K562 (cell line): ENCODE measurements around the gene ZP1. TPM values are rescaled to one million over a fixed set of nuclear protein-coding genes. Genes with fewer than 3 reads are reported as not detected.
A peak's percentile ranks its signal among the peaks of the same experiment; 100 is the strongest.

Experiments
- ASH1L ChIP-seq: fragments of 450-650 bp; IDR thresholded peaks from 2 replicates; pipeline ENCODE4 v1.6.1; 2018; ENCODE audit warnings: borderline replicate concordance, mild to moderate bottlenecking, low read depth; ENCODE audit not compliant: partially characterized antibody
- FOXA1 ChIP-seq: fragments of 450-650 bp; IDR thresholded peaks from 2 replicates; pipeline ENCODE4 v1.6.1; 2016; ENCODE audit warnings: mild to moderate bottlenecking, borderline replicate concordance
- LCOR ChIP-seq: sonication (generic); formaldehyde crosslinking; IDR thresholded peaks from 2 replicates; pipeline ENCODE4 v1.8.0; 2022; ENCODE audit warnings: mild to moderate bottlenecking, missing genetic modification reagents
- MYNN ChIP-seq, 2 experiments: sonication (generic); formaldehyde crosslinking in 1 of 2; IDR thresholded peaks; 2 replicates each; pipeline versions ENCODE4 v1.5.0 to v1.6.1; 2016 to 2020; ENCODE audit warnings: antibody characterized with exemption in 1 of 2, missing genetic modification reagents in 1 of 2
- RFX7 ChIP-seq: fragments of 250-450 bp; sonication (Bioruptor Pico); IDR thresholded peaks from 2 replicates; pipeline ENCODE4 v1.5.1; 2021; ENCODE audit warnings: mild to moderate bottlenecking
- STAG1 ChIP-seq: sonication (generic); formaldehyde crosslinking; IDR thresholded peaks from 2 replicates; pipeline ENCODE4 v1.5.0; 2020; ENCODE audit warnings: missing genetic modification reagents, borderline replicate concordance
- TBL1XR1 ChIP-seq, 2 experiments: IDR thresholded peaks; 2 replicates each; pipeline ENCODE4 v1.6.1; 2012; ENCODE audit warnings: improper control_type of control experiment in 2 of 2, low read length in 2 of 2, mild to moderate bottlenecking in 1 of 2
- ZNF444 ChIP-seq: fragments of 250-450 bp; sonication (Bioruptor Pico); IDR thresholded peaks from 2 replicates; pipeline ENCODE4 v1.4.0; 2020; ENCODE audit warnings: mild to moderate bottlenecking, moderate library complexity
- polyA plus RNA-seq, 8 experiments: library from polyadenylated mRNA; depleted of rRNA in 4 of 8; stranded (reverse) in 5 of 8; unstranded in 3 of 8; fragments of >200 nt; fragmentation: Nextera tagmentation in 2 of 8; fragmentation: Illumina TruSeq in 1 of 8; extraction: Ambion mirVana in 2 of 8; extraction: Trizol in 1 of 8; gene quantifications; 2 replicates each; pipeline versions ENCODE4 v1.2.1 to v1.2.3, GENCODE V29; 2011 to 2014; ENCODE audit warnings: inconsistent platforms in 1 of 8, missing spikeins in 1 of 8
- total RNA-seq, 7 experiments: library from RNA; depleted of rRNA in 6 of 7; stranded (reverse); fragments of >200 nt in 6 of 7; fragmentation: Illumina TruSeq in 2 of 7; extraction: Trizol in 2 of 7; gene quantifications; 2 replicates each; pipeline versions ENCODE4 v1.2.1 to v1.2.3, GENCODE V29; 2011 to 2021; ENCODE audit warnings: low replicate concordance in 1 of 7
- TF ChIP-seq, protein P1 (sequence below), 2 experiments: fragments of 450-650 bp; formaldehyde crosslinking in 1 of 2; IDR thresholded peaks; 2 replicates each; pipeline versions ENCODE4 v1.4.0 to v1.6.1; 2014 to 2020; ENCODE audit warnings: mild to moderate bottlenecking in 2 of 2, borderline replicate concordance in 1 of 2, low read depth in 1 of 2
- TF ChIP-seq, protein P2 (sequence below): fragments of 250-450 bp; sonication (Bioruptor Pico); IDR thresholded peaks from 2 replicates; pipeline ENCODE4 v1.4.0; 2020; ENCODE audit warnings: mild to moderate bottlenecking
- TF ChIP-seq, protein P3 (sequence below): fragments of 450-650 bp; IDR thresholded peaks from 2 replicates; pipeline ENCODE4 v1.7.1; 2018; ENCODE audit warnings: mild to moderate bottlenecking, low read depth; ENCODE audit not compliant: partially characterized antibody
- TF ChIP-seq, protein P4 (sequence below): fragments of 250-450 bp; sonication (Bioruptor Pico); IDR thresholded peaks from 2 replicates; pipeline ENCODE4 v1.6.1; 2021; ENCODE audit warnings: mild to moderate bottlenecking

ZP1 gene
- total and polyA plus RNA-seq, 9 of the 15 experiments (the other 6 are each of a cell fraction or from before 2014, with no cell fraction given), result 0.11 to 0.15 TPM; not detected in 7

DNA sequence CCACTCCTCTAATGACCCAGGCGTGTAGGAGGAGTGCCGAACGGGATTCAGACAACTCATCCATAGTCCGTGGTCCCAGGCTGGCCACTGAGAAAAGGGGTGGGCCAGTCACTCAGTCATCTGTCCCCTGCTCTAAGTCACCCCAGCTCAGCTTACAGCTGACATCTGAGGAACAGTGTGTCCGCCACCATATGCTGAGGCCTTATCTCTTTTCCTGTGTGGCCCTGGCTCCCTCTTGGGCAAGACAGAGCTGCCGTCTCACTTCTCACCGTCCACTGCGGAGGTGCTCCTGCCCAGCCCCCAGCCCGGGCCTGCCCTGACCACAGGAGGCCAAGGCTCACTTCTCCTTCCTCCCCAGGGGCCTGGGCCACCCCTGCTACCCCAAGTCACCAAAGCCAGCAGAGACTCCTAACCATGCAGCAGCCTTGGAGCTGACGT is 18.6 kb upstream of the ZP1 start (continued):
- TF ChIP-seq, protein P1, sequence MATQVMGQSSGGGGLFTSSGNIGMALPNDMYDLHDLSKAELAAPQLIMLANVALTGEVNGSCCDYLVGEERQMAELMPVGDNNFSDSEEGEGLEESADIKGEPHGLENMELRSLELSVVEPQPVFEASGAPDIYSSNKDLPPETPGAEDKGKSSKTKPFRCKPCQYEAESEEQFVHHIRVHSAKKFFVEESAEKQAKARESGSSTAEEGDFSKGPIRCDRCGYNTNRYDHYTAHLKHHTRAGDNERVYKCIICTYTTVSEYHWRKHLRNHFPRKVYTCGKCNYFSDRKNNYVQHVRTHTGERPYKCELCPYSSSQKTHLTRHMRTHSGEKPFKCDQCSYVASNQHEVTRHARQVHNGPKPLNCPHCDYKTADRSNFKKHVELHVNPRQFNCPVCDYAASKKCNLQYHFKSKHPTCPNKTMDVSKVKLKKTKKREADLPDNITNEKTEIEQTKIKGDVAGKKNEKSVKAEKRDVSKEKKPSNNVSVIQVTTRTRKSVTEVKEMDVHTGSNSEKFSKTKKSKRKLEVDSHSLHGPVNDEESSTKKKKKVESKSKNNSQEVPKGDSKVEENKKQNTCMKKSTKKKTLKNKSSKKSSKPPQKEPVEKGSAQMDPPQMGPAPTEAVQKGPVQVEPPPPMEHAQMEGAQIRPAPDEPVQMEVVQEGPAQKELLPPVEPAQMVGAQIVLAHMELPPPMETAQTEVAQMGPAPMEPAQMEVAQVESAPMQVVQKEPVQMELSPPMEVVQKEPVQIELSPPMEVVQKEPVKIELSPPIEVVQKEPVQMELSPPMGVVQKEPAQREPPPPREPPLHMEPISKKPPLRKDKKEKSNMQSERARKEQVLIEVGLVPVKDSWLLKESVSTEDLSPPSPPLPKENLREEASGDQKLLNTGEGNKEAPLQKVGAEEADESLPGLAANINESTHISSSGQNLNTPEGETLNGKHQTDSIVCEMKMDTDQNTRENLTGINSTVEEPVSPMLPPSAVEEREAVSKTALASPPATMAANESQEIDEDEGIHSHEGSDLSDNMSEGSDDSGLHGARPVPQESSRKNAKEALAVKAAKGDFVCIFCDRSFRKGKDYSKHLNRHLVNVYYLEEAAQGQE (IDR thresholded peaks at IDR 0.05; ENCODE audit: borderline replicate concordance), result peak; percentile 36
- TF ChIP-seq, protein P1 (CRISPR knock-in tag; IDR thresholded peaks at IDR 0.05; ENCODE audit: low read depth), result no peak
- TF ChIP-seq, protein P2, sequence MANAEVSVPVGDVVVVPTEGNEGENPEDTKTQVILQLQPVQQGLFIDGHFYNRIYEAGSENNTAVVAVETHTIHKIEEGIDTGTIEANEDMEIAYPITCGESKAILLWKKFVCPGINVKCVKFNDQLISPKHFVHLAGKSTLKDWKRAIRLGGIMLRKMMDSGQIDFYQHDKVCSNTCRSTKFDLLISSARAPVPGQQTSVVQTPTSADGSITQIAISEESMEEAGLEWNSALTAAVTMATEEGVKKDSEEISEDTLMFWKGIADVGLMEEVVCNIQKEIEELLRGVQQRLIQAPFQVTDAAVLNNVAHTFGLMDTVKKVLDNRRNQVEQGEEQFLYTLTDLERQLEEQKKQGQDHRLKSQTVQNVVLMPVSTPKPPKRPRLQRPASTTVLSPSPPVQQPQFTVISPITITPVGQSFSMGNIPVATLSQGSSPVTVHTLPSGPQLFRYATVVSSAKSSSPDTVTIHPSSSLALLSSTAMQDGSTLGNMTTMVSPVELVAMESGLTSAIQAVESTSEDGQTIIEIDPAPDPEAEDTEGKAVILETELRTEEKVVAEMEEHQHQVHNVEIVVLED (CRISPR knock-in tag), result no peak
- no peak for TF ChIP-seq FOXA1
- TF ChIP-seq MYNN (IDR thresholded peaks at IDR 0.05), result 0 out of 2 replicates have a peak, but pooled peaks have one; percentile 31
- no peak for TF ChIP-seq MYNN (CRISPR knock-in tag; IDR thresholded peaks at IDR 0.05)
- no peak for TF ChIP-seq STAG1 (CRISPR knock-in tag)
- no peak for TF ChIP-seq RFX7 (CRISPR knock-in tag)
- TF ChIP-seq, protein P3, sequence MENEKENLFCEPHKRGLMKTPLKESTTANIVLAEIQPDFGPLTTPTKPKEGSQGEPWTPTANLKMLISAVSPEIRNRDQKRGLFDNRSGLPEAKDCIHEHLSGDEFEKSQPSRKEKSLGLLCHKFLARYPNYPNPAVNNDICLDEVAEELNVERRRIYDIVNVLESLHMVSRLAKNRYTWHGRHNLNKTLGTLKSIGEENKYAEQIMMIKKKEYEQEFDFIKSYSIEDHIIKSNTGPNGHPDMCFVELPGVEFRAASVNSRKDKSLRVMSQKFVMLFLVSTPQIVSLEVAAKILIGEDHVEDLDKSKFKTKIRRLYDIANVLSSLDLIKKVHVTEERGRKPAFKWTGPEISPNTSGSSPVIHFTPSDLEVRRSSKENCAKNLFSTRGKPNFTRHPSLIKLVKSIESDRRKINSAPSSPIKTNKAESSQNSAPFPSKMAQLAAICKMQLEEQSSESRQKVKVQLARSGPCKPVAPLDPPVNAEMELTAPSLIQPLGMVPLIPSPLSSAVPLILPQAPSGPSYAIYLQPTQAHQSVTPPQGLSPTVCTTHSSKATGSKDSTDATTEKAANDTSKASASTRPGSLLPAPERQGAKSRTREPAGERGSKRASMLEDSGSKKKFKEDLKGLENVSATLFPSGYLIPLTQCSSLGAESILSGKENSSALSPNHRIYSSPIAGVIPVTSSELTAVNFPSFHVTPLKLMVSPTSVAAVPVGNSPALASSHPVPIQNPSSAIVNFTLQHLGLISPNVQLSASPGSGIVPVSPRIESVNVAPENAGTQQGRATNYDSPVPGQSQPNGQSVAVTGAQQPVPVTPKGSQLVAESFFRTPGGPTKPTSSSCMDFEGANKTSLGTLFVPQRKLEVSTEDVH, result no peak
- no peak for TF ChIP-seq ASH1L
- no peak for TF ChIP-seq TBL1XR1 (IDR thresholded peaks at IDR 0.05; ENCODE audit: low read length in 2 of 2)
- TF ChIP-seq LCOR (CRISPR knock-in tag), result no peak
- TF ChIP-seq, protein P4, sequence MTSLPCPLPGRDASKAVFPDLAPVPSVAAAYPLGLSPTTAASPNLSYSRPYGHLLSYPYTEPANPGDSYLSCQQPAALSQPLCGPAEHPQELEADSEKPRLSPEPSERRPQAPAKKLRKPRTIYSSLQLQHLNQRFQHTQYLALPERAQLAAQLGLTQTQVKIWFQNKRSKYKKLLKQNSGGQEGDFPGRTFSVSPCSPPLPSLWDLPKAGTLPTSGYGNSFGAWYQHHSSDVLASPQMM, result no peak
- no peak for TF ChIP-seq ZNF444 (CRISPR knock-in tag)
